Bronchial epithelial cell (primary cell): ENCODE measurements around the gene NMT2. TPM values are rescaled to one million over a fixed set of nuclear protein-coding genes. Genes with fewer than 3 reads are reported as not detected.

Source experiments
- DNase-seq: peaks from one replicate; pipeline ENCODE4 v3.0.0-alpha.2; 2010; ENCODE audit warnings: low read depth
- FAIRE-seq: peaks from 2 replicates; lab custom pipeline; 2011; peaks lifted over from hg19 to GRCh38; lab: Jason Lieb, UNC
- H3K27me3 ChIP-seq: 2 replicates; pipeline ENCODE4 v1.5.1; 2011; ENCODE audit warnings: low read length; ENCODE audit not compliant: control insufficient read depth, insufficient read depth
- H3K36me3 ChIP-seq: 2 replicates; pipeline ENCODE4 v1.5.1; 2011; ENCODE audit warnings: low read length; ENCODE audit not compliant: control insufficient read depth, insufficient read depth
- H3K4me3 ChIP-seq: 2 replicates; pipeline ENCODE4 v1.5.1; 2011; ENCODE audit warnings: mild to moderate bottlenecking, low read depth, low read length, control low read depth
- CTCF ChIP-seq: IDR thresholded peaks from 2 replicates; pipeline ENCODE4 v1.5.1; 2011; ENCODE audit warnings: mild to moderate bottlenecking, moderate library complexity, low read length, control low read depth, inconsistent platforms; ENCODE audit not compliant: insufficient read depth, severe bottlenecking
- total RNA-seq: library from RNA; depleted of rRNA; stranded (reverse); fragments of >200 nt; gene quantifications from 2 replicates; pipeline ENCODE4 v1.2.1, GENCODE V29; 2014

NMT2 gene
- total RNA-seq, 1 donor from 2014 or later: 11.1 TPM

GRCh38 chr10:15146366-15146765 lies 22.1 kb downstream of the NMT2 start:
- no peak for TF ChIP-seq CTCF
- H3K27me3 ChIP-seq: no peaks in the 10 kb centered on the region
- no peak for FAIRE-seq

GRCh38 chr10:15144788-15145187 lies 23.7 kb downstream of the NMT2 start:
- FAIRE-seq (no peak), DNase-seq (no peak)
- Histone ChIP-seq H3K4me3 (no peak overlapping the region), H3K27me3 (no peaks in the 10 kb centered on the region), H3K36me3 (peaks cover 1% of the 10 kb centered on the region)
- TF ChIP-seq CTCF: no peak

More at GRCh38 chr10:15146366-15146765, 22.1 kb downstream of the NMT2 start:
- Histone ChIP-seq H3K4me3 (no peak overlapping the region), H3K36me3 (no peaks in the 10 kb centered on the region)
- no peak for DNase-seq

GRCh38 chr10:15141136-15142054 lies 27.1 kb downstream of the NMT2 start:
- Histone ChIP-seq H3K27me3 (no peaks in the 10 kb centered on the region), H3K4me3 (no peak overlapping the region), H3K36me3 (peaks cover 2% of the 10 kb centered on the region)
- TF ChIP-seq CTCF: no peak
- FAIRE-seq (no peak), DNase-seq (no peak)

GRCh38 chr10:15140698-15141097 lies 27.8 kb downstream of the NMT2 start:
- DNase-seq (no peak), FAIRE-seq (no peak)
- Histone ChIP-seq H3K27me3 (no peaks in the 10 kb centered on the region), H3K36me3 (peaks cover 2% of the 10 kb centered on the region), H3K4me3 (no peak overlapping the region)
- TF ChIP-seq CTCF: no peak

GRCh38 chr10:15137636-15138035 lies 30.9 kb downstream of the NMT2 start:
- Histone ChIP-seq H3K27me3 (no peaks in the 10 kb centered on the region), H3K4me3 (no peak overlapping the region), H3K36me3 (peaks cover 6% of the 10 kb centered on the region)
- DNase-seq (peak; percentile 14), FAIRE-seq (no peak)
- TF ChIP-seq CTCF: no peak
